ENCODE data around the gene EML2.
"Not testable (repeated sequence)": the region's sequence is repeated elsewhere in the genome, so short reads cannot be mapped to it uniquely, and the experiment has no call there.

The EML2 gene

GRCh38 chr19:45621389-45621788, 17.8 kb downstream of the EML2 start:
- Histone ChIP-seq H3K4me2 (ENCODE audit: low read length) (no peak overlapping the region), H3K79me2 (no peaks in the 10 kb centered on the region)
- TF ChIP-seq, protein P1, sequence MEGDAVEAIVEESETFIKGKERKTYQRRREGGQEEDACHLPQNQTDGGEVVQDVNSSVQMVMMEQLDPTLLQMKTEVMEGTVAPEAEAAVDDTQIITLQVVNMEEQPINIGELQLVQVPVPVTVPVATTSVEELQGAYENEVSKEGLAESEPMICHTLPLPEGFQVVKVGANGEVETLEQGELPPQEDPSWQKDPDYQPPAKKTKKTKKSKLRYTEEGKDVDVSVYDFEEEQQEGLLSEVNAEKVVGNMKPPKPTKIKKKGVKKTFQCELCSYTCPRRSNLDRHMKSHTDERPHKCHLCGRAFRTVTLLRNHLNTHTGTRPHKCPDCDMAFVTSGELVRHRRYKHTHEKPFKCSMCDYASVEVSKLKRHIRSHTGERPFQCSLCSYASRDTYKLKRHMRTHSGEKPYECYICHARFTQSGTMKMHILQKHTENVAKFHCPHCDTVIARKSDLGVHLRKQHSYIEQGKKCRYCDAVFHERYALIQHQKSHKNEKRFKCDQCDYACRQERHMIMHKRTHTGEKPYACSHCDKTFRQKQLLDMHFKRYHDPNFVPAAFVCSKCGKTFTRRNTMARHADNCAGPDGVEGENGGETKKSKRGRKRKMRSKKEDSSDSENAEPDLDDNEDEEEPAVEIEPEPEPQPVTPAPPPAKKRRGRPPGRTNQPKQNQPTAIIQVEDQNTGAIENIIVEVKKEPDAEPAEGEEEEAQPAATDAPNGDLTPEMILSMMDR (IDR thresholded peaks at IDR 0.05), result no peak

DNA sequence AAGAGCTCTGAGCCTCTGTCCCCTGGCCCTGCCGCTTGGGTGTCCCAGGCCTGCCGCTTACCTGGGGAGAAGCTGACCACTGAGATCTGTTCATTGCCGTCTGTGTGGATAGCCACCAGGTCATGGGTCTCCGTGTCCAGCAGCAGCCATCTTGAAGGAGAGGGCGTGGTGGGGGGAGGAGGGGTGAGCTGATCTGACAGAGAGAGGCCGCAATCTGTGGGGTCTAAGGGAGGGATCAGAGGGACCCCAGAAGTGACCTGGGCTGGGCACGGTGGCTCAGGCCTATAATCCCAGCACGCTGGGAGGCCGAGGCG, 22.5 kb downstream of the EML2 start:
- no peak overlapping the region for H2AFZ ChIP-seq
- H3K27me3 ChIP-seq (ENCODE audit: control insufficient read depth, insufficient read depth, low read length), result no peaks in the 10 kb centered on the region
- no peak overlapping the region for H3K27ac ChIP-seq
- no peak overlapping the region for H3K4me2 ChIP-seq (ENCODE audit: low read length)
- H3K4me1 ChIP-seq, result no peaks in the 10 kb centered on the region
- H3K9ac ChIP-seq, result no peak overlapping the region
- H3K36me3 ChIP-seq (ENCODE audit: control insufficient read depth, insufficient read depth, low read length), result no peaks in the 10 kb centered on the region
- no peaks in the 10 kb centered on the region for H3K9me3 ChIP-seq (ENCODE audit: control insufficient read depth, low read length)
- TF ChIP-seq, protein P1 (IDR thresholded peaks at IDR 0.05), result no peak
- no peak overlapping the region for H3K4me3 ChIP-seq (ENCODE audit: low read depth, low read length)
- no peaks in the 10 kb centered on the region for H3K79me2 ChIP-seq

More at GRCh38 chr19:45621389-45621788, 17.8 kb downstream of the EML2 start:
- H2AFZ ChIP-seq, result no peak overlapping the region
- no peak overlapping the region for H3K27ac ChIP-seq
- H3K9me3 ChIP-seq (ENCODE audit: control insufficient read depth, low read length), result no peaks in the 10 kb centered on the region
- H3K4me1 ChIP-seq, result no peaks in the 10 kb centered on the region
- H3K36me3 ChIP-seq (ENCODE audit: control insufficient read depth, insufficient read depth, low read length), result no peaks in the 10 kb centered on the region
- no peaks in the 10 kb centered on the region for H3K27me3 ChIP-seq (ENCODE audit: control insufficient read depth, insufficient read depth, low read length)
- H3K4me3 ChIP-seq (ENCODE audit: low read depth, low read length), result no peak overlapping the region
- H3K9ac ChIP-seq, result no peak overlapping the region

GRCh38 chr19:45615795-45616703, 23.1 kb downstream of the EML2 start:
- Histone ChIP-seq H3K79me2 (no peaks in the 10 kb centered on the region), H3K27ac (no peak overlapping the region), H3K9ac (no peak overlapping the region), H3K27me3 (ENCODE audit: control insufficient read depth, insufficient read depth, low read length) (no peaks in the 10 kb centered on the region), H3K4me2 (ENCODE audit: low read length) (no peak overlapping the region), H3K36me3 (ENCODE audit: control insufficient read depth, insufficient read depth, low read length) (no peaks in the 10 kb centered on the region), H2AFZ (no peak overlapping the region), H3K4me1 (no peaks in the 10 kb centered on the region), H3K9me3 (ENCODE audit: control insufficient read depth, low read length) (no peaks in the 10 kb centered on the region), H3K4me3 (ENCODE audit: low read depth, low read length) (no peak overlapping the region)
- TF ChIP-seq, protein P1 (IDR thresholded peaks at IDR 0.05), result no peak

DNA sequence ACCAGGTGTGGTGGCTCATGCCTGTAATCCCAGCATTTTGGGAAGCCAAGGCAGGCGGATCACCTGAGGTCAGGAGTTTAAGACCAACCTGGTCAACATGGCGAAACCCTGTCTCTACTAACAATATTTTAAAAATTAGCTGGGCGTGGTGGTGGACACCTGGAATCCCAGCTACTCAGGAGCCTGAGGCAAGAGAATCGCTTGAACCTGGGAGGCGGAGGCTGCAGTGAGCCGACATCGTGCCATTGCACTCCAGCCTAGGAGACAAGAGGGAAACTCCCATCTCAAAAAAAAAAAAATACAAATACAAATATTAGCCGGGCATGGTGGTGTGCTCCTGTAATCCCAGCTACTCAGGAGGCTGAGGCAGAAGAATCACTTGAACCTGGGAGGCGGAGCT, 24.1 kb downstream of the EML2 start:
- not testable (repeated sequence) for H3K36me3 ChIP-seq (ENCODE audit: control insufficient read depth, insufficient read depth, low read length); H3K9me3 ChIP-seq (ENCODE audit: control insufficient read depth, low read length); H2AFZ ChIP-seq; H3K4me3 ChIP-seq (ENCODE audit: low read depth, low read length); H3K4me1 ChIP-seq; H3K27ac ChIP-seq; H3K4me2 ChIP-seq (ENCODE audit: low read length); H3K79me2 ChIP-seq; H3K27me3 ChIP-seq (ENCODE audit: control insufficient read depth, insufficient read depth, low read length); H3K9ac ChIP-seq

DNA sequence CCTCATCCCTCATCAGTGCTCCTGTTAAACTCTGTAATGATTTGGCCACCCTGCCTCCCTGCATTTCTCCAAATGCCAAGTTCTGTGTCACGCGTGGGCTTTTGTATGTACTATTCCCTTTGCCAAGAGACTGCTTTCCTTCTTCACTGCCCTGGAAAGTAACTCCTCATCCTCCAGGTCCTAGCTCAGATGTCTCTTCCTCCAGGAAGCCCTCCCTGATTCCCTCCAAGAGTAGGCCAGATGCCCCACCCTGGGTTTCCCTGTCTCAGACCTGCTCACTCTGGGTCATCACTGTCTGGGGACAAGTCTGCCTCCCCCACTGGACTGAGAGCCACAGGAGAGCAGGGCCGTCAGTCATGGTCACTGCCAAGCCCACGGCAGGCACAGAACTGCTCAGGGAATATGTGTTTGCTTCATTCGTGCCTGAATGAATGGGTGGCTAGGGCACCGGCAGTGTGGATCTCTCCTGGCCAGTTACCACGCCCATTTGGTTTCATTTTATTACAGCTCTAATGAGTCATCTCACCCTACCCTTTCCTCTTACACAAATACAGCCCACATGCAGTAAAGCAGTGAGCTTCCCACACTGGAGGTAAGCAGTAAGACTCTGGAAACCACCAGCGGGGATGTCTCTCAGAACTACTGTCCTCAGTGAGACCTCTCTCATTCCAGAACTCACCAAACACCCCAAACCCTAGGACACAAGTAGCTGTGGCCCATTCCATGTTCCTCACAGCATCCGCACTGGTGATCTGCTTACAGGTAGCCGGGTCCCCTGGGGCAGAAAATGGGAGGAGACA, 25.1 kb downstream of the EML2 start:
- no peaks in the 10 kb centered on the region for H3K9me3 ChIP-seq (ENCODE audit: control insufficient read depth, low read length)
- no peaks in the 10 kb centered on the region for H3K27me3 ChIP-seq (ENCODE audit: control insufficient read depth, insufficient read depth, low read length)
- H3K36me3 ChIP-seq (ENCODE audit: control insufficient read depth, insufficient read depth, low read length), result no peaks in the 10 kb centered on the region
- no peak overlapping the region for H3K9ac ChIP-seq
- no peaks in the 10 kb centered on the region for H3K79me2 ChIP-seq
- H3K27ac ChIP-seq, result peak overlapping the region; percentile 15
- no peak overlapping the region for H2AFZ ChIP-seq
- H3K4me2 ChIP-seq (ENCODE audit: low read length), result no peak overlapping the region
- TF ChIP-seq, protein P1 (IDR thresholded peaks at IDR 0.05), result no peak
- H3K4me1 ChIP-seq, result no peaks in the 10 kb centered on the region
- no peak overlapping the region for H3K4me3 ChIP-seq (ENCODE audit: low read depth, low read length)
